Right lung (tissue), 5 donors: ENCODE results near the gene SYTL3. TPM values are rescaled to one million over a fixed set of nuclear protein-coding genes. Genes with fewer than 3 reads are reported as not detected.
"Not testable (repeated sequence)": the region's sequence is repeated elsewhere in the genome, so short reads cannot be mapped to it uniquely, and the experiment has no call there.

Source experiments
- DNase-seq, 2 donors: peaks; one replicate each; pipeline ENCODE4 v3.0.0-alpha.2; 2013
- polyA plus RNA-seq, 5 donors: library from polyadenylated mRNA; unstranded; fragments of 120-200 nt; gene quantifications; one replicate each; pipeline versions ENCODE4 v1.2.1 to v1.2.3, GENCODE V29; 2013; ENCODE audit warnings: inconsistent platforms in 1 of 5, low replicate concordance in 1 of 5; ENCODE audit not compliant: insufficient read length in 5 of 5, insufficient read depth in 1 of 5

The SYTL3 gene
- polyA plus RNA-seq, 5 donors = 6.6 to 10.5 (median 8.4) TPM

GRCh38 chr6:158773581-158774449 lies 124.0 kb downstream of the SYTL3 start:
- no peak for DNase-seq

- DNase-seq = no peak
These were observed 125.0 kb downstream of the SYTL3 start for GRCh38 chr6:158774717-158775449.

- DNase-seq = no peak
These were observed 126.0 kb downstream of the SYTL3 start for GRCh38 chr6:158775832-158776231.

GRCh38 chr6:158776737-158777136 lies 126.9 kb downstream of the SYTL3 start:
- DNase-seq = no peak

GRCh38 chr6:158777510-158777909 lies 127.7 kb downstream of the SYTL3 start:
- no peak for DNase-seq

GRCh38 chr6:158778005-158778527 lies 128.2 kb downstream of the SYTL3 start:
- DNase-seq = no peak

- DNase-seq = no peak
These were observed 130.5 kb downstream of the SYTL3 start for GRCh38 chr6:158780246-158780884.

- DNase-seq = peak; percentile 54 to 55
These were observed 131.3 kb downstream of the SYTL3 start for GRCh38 chr6:158780988-158781691.

GRCh38 chr6:158781692-158782373 lies 132.0 kb downstream of the SYTL3 start:
- DNase-seq = no peak

GRCh38 chr6:158782432-158783166 lies 132.7 kb downstream of the SYTL3 start:
- no peak for DNase-seq

GRCh38 chr6:158783167-158783450 lies 133.3 kb downstream of the SYTL3 start:
- no peak for DNase-seq

GRCh38 chr6:158783851-158784250 lies 134.0 kb downstream of the SYTL3 start:
- DNase-seq = no peak

- no peak for DNase-seq
These were observed 134.7 kb downstream of the SYTL3 start for GRCh38 chr6:158784505-158784904.

GRCh38 chr6:158785036-158785435 lies 135.2 kb downstream of the SYTL3 start:
- DNase-seq = no peak

- no peak for DNase-seq
These were observed 136.9 kb downstream of the SYTL3 start for GRCh38 chr6:158786645-158787304.

GRCh38 chr6:158787395-158787794 lies 137.5 kb downstream of the SYTL3 start:
- DNase-seq = no peak

GRCh38 chr6:158789115-158789917 lies 139.5 kb downstream of the SYTL3 start:
- no peak for DNase-seq

GRCh38 chr6:158791274-158791855 lies 141.5 kb downstream of the SYTL3 start:
- no peak for DNase-seq

- not testable (repeated sequence) for DNase-seq
These were observed 142.7 kb downstream of the SYTL3 start for GRCh38 chr6:158792505-158792904.
